Measurements from ENCODE around the gene PSMA2. TPM values are rescaled to one million over a fixed set of nuclear protein-coding genes. Genes with fewer than 3 reads are reported as not detected.

Gene PSMA2
- total RNA-seq, 4 donors from 2014 or later, result 26.3 to 86.7 (median 48.7) TPM

- peaks cover 0 to 26% (median 0%) of the 10 kb centered on the region in 3 donors for H3K36me3 ChIP-seq
- H3K9me3 ChIP-seq, result no peaks in the 10 kb centered on the region
- H3K27me3 ChIP-seq, result no peaks in the 10 kb centered on the region
- H3K4me3 ChIP-seq, result peak overlapping the region; percentile 63 to 90 (median 78)
- WGBS, 2 donors, result 1% methylated on average over 17 of the region's 17 CpGs
- DNase-seq (ENCODE audit: low spot score in 2 of 2), result no peak
- TF ChIP-seq POLR2A (IDR thresholded peaks at IDR 0.05) (no peak), EP300 (IDR thresholded peaks at IDR 0.05) (peak in 1 of 2 donors; percentile 52)
- TF ChIP-seq, protein P1, sequence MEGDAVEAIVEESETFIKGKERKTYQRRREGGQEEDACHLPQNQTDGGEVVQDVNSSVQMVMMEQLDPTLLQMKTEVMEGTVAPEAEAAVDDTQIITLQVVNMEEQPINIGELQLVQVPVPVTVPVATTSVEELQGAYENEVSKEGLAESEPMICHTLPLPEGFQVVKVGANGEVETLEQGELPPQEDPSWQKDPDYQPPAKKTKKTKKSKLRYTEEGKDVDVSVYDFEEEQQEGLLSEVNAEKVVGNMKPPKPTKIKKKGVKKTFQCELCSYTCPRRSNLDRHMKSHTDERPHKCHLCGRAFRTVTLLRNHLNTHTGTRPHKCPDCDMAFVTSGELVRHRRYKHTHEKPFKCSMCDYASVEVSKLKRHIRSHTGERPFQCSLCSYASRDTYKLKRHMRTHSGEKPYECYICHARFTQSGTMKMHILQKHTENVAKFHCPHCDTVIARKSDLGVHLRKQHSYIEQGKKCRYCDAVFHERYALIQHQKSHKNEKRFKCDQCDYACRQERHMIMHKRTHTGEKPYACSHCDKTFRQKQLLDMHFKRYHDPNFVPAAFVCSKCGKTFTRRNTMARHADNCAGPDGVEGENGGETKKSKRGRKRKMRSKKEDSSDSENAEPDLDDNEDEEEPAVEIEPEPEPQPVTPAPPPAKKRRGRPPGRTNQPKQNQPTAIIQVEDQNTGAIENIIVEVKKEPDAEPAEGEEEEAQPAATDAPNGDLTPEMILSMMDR (IDR thresholded peaks at IDR 0.05), result no peak
- peaks cover 3 to 55% (median 29%) of the 10 kb centered on the region in 4 donors for H3K4me1 ChIP-seq
- H3K27ac ChIP-seq, result peak overlapping the region; percentile 64 to 88 (median 82)
Measured at GRCh38 chr7:42932811-42933591, 1.0 kb upstream of the PSMA2 start.

DNA sequence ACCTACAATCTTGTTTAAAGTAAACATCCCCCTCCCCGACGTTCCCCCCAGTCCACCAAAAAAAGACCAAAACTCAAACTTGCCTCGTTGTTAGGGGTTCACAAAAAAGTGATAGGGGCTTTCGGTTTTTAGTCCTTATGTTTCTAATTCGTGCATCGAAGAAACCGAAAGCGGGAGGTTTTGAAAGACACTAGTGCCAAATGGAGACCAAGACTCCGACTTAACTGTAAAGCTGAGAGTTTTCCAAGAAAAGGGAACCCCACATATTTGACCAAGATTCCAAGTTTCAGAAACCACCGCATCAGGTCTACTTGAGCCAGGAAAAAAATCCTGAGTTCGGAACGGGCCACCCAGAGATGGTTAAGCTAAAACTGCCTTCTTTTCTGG lies 534 bp downstream of the PSMA2 start:
- Histone ChIP-seq H3K27ac (peak overlapping the region in 3 of 4 donors; percentile 77 to 88 (median 87)), H3K4me1 (peaks cover 3 to 66% (median 31%) of the 10 kb centered on the region in 4 donors)
- WGBS, 2 donors, result 0 to 1% methylated on average over 12 of the region's 12 CpGs

DNA sequence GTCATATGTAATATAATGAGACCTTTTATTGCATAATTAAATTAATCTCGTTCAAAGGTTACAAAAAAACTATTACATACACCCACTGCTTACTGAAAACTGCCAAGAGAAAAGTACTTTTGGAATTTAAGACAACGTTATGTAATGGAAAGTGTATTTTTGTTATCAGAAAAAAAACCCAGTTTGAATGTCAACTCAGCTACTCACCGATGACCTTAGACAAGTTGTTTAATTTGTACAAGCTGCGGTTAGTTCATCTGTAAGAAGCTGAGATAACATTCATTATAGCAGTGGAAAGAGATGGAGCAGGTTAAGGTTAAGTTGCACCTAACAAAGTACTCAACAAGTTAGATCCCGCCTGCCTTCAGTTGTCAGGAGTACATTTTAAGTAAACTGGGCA lies 1.1 kb downstream of the PSMA2 start:
- no peak for DNase-seq (ENCODE audit: low spot score in 2 of 2)
- TF ChIP-seq EP300 (IDR thresholded peaks at IDR 0.05) (no peak), POLR2A (IDR thresholded peaks at IDR 0.05) (no peak)
- TF ChIP-seq, protein P1 (IDR thresholded peaks at IDR 0.05), result no peak
- WGBS, 2 donors, result 13 to 14% methylated on average over 5 of the region's 5 CpGs
- Histone ChIP-seq H3K4me3 (peak overlapping the region; percentile 63 to 90 (median 78)), H3K27ac (no peak overlapping the region), H3K4me1 (peaks cover 3 to 66% (median 31%) of the 10 kb centered on the region in 4 donors), H3K36me3 (peaks cover 0 to 27% (median 4%) of the 10 kb centered on the region in 3 donors), H3K9me3 (no peaks in the 10 kb centered on the region), H3K27me3 (no peaks in the 10 kb centered on the region)

More for the DNA sequence above, 534 bp downstream of the PSMA2 start:
- Histone ChIP-seq H3K27me3 (no peaks in the 10 kb centered on the region), H3K36me3 (peaks cover 0 to 26% (median 0%) of the 10 kb centered on the region in 3 donors), H3K4me3 (peak overlapping the region; percentile 63 to 90 (median 78)), H3K9me3 (no peaks in the 10 kb centered on the region)
- TF ChIP-seq POLR2A (IDR thresholded peaks at IDR 0.05), result no peak
- no peak for TF ChIP-seq EP300 (IDR thresholded peaks at IDR 0.05)
- TF ChIP-seq, protein P1 (IDR thresholded peaks at IDR 0.05), result no peak
- no peak for DNase-seq (ENCODE audit: low spot score in 2 of 2)

- Histone ChIP-seq H3K4me1 (peaks cover 3 to 60% (median 31%) of the 10 kb centered on the region in 4 donors), H3K4me3 (no peak overlapping the region), H3K27ac (no peak overlapping the region), H3K27me3 (no peaks in the 10 kb centered on the region), H3K36me3 (peaks cover 0 to 30% (median 14%) of the 10 kb centered on the region in 3 donors), H3K9me3 (no peaks in the 10 kb centered on the region)
- TF ChIP-seq EP300 (IDR thresholded peaks at IDR 0.05) (no peak), POLR2A (IDR thresholded peaks at IDR 0.05) (no peak)
- TF ChIP-seq, protein P1 (IDR thresholded peaks at IDR 0.05), result no peak
- WGBS, 2 donors, result 55 to 58% methylated on average over 3 of the region's 3 CpGs
- DNase-seq (ENCODE audit: low spot score in 2 of 2), result no peak
Measured at GRCh38 chr7:42929449-42929848, 2.5 kb downstream of the PSMA2 start.

GRCh38 chr7:42928754-42929153 lies 3.2 kb downstream of the PSMA2 start:
- Histone ChIP-seq H3K4me3 (no peak overlapping the region), H3K36me3 (peaks cover 0 to 37% (median 15%) of the 10 kb centered on the region in 3 donors), H3K4me1 (peaks cover 3 to 53% (median 30%) of the 10 kb centered on the region in 4 donors), H3K27ac (no peak overlapping the region), H3K9me3 (no peaks in the 10 kb centered on the region), H3K27me3 (no peaks in the 10 kb centered on the region)
- TF ChIP-seq POLR2A (IDR thresholded peaks at IDR 0.05) (no peak), EP300 (IDR thresholded peaks at IDR 0.05) (no peak)
- TF ChIP-seq, protein P1 (IDR thresholded peaks at IDR 0.05), result no peak
- no peak for DNase-seq (ENCODE audit: low spot score in 2 of 2)
- 49 to 55% methylated on average over 3 of the region's 3 CpGs for WGBS, 2 donors
